NCI-H2171 treated with DMSO at 0.1 percent for 48 hours (cell line): ENCODE results near the gene PGAP3.
"Not testable (repeated sequence)": the region's sequence is repeated elsewhere in the genome, so short reads cannot be mapped to it uniquely, and the experiment has no call there.

Experiments used
- DNase-seq: peaks from one replicate; lab custom pipeline; 2025; lab: John Stamatoyannopoulos, UW

The PGAP3 gene

DNA sequence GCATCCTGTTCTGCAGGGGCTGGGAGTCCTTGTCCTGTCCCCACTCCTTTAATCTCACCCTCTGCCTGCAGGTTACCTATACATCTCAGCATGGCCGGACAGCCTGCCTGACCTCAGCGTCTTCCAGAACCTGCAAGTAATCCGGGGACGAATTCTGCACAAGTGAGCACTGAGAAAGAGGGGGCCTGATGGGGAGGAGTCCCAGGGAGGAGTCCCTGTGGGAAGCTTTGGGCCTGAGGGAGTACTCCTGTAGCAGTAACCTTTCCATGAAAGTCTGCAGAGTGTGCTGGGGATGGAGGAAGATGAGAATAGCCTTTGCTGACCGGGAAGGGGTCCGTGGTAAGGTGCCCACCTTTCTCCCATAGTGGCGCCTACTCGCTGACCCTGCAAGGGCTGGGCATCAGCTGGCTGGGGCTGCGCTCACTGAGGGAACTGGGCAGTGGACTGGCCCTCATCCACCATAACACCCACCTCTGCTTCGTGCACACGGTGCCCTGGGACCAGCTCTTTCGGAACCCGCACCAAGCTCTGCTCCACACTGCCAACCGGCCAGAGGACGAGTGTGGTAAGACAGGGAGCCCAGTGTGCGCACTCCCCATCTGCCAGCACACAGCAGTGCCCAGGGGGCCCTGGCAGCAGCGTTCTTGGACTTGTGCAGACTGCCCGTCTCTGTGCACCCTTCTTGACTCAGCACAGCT, 27.7 kb upstream of the PGAP3 start:
- DNase-seq = no peak

DNA sequence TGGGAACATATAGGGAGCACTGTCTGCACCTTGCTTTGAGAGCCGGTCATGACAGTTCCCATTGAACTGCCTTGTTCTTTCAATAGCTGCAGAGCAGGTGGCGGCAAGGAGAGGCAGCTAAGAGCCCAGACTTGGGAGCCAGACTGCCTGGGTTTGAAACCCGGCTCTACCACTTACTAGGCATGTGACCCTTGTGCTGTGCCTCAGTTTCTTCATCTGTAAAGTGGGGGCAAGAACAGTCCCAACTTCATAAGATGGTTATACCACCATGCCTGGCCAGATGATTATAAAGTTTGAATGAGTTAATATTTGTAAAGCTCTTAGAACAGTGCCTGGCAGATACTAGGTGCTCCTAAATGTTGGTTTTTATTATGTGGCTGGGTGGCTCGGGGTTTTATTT, 26.4 kb upstream of the PGAP3 start:
- no peak for DNase-seq

GRCh38 chr17:39711851-39712250, 24.0 kb upstream of the PGAP3 start:
- DNase-seq = no peak

- DNase-seq = not testable (repeated sequence)
Observed at GRCh38 chr17:39711071-39711470, 23.2 kb upstream of the PGAP3 start.

GRCh38 chr17:39709998-39710964, 22.4 kb upstream of the PGAP3 start:
- DNase-seq = peak; percentile 52

DNA sequence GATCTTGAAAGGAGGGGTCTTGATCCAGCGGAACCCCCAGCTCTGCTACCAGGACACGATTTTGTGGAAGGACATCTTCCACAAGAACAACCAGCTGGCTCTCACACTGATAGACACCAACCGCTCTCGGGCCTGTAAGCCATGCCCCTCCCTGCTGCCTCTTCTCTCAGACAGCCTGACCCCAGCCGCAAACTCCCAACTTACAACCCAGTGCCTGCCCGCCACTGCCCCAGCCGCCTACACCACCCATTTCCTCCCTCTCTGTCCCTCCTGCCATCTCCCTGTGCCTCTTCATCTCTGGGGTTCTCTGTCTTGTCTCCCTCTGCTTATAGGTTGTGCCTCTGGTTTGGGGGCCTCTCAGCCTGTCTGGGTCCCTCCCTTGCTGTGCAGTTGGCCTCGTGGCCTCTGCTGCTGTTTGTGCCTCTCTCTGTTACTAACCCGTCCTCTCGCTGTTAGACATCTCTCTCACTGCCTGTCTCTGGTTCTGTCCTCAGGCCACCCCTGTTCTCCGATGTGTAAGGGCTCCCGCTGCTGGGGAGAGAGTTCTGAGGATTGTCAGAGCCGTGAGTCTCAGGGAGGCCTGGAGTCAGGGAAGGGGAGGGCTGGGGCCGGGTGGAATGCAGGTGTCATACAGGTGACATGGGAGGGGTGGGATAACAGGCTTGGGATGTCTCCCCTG, 21.6 kb upstream of the PGAP3 start:
- no peak for DNase-seq

GRCh38 chr17:39706921-39707337, 19.1 kb upstream of the PGAP3 start:
- no peak for DNase-seq

DNA sequence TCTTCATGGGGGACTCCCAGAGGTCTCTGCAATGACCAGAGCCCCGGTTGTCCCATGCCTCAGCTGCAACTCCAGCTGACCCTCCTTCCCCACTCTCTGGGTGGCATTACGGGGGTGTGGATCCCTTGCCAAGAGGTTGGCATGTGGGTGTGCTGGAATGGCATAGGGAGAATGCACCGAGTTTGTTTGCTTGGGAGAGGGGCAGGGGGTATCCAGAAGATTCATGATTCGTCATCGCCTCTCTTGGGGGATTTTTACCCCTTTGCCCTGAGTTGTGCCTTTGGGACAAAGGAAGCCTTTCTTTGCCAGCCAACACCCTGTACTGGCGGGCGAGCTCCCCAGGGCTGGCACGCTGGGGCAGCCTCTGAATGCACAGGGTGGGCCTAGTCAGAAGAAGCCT, 18.5 kb upstream of the PGAP3 start:
- DNase-seq = no peak

GRCh38 chr17:39705786-39706348, 18.0 kb upstream of the PGAP3 start:
- DNase-seq = no peak

- DNase-seq = no peak
Observed at GRCh38 chr17:39704821-39705551, 17.1 kb upstream of the PGAP3 start.

DNA sequence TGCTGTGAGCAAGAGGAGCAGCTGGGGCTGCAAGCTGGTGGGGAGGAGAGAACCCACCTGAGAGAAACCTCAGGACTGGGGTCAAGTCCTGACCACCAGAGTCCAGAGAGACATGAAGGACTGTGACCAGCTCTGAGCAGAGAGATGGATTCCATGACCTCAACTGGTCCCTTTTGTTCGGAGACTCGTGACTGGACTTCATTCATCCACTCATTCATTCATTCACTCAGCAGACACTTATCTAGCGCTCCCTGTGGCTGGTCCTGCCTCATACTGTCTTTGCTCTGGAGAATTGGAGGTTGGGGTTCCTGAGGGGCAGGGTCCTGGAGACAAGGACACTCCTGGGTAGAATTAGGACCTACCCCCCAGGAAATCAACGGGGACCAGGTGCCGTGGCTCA, 16.1 kb upstream of the PGAP3 start:
- no peak for DNase-seq

GRCh38 chr17:39702901-39703893, 15.3 kb upstream of the PGAP3 start:
- no peak for DNase-seq

DNA sequence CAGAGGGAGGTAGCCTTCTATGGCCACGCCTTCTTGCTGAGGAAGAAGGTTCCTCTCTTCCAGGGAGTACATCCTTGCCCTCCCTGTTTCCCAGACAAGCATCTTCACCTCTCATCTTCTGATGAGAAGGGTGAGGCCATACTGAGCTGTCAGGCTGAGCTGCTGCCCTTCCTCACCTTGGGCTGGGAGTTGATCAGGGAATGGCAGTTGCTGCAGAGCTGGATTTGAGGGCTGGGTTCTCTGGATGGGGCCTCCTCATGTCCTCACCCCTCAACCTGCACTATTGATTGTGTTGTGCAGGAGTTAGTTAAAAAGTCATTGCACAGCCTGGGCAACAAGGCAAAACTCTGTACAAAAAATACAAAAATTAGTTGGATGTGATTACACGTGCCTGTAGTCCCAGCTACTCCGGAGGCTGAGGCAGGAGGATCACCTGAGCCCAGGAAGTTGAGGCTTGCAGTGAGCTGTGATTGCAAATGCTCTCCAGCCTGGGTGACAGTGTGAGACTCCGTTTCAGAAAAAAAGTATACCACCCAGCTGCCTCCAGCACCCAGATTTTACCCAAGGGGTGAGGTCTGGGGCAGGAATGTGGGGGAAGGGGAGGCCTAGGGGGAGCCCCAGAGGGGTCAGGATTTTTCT, 14.0 kb upstream of the PGAP3 start:
- no peak for DNase-seq

- DNase-seq = no peak
Observed at GRCh38 chr17:39701012-39701783, 13.3 kb upstream of the PGAP3 start.

GRCh38 chr17:39700148-39700987, 12.5 kb upstream of the PGAP3 start:
- DNase-seq = no peak

GRCh38 chr17:39699818-39700147, 11.9 kb upstream of the PGAP3 start, which contains the start of gene ERBB2:
ERBB2 (plus strand) TSS chr17:39700064; CDS start chr17:39700239, 175 bp downstream.
- DNase-seq = no peak

GRCh38 chr17:39699157-39699817, 11.4 kb upstream of the PGAP3 start:
- not testable (repeated sequence) for DNase-seq

DNA sequence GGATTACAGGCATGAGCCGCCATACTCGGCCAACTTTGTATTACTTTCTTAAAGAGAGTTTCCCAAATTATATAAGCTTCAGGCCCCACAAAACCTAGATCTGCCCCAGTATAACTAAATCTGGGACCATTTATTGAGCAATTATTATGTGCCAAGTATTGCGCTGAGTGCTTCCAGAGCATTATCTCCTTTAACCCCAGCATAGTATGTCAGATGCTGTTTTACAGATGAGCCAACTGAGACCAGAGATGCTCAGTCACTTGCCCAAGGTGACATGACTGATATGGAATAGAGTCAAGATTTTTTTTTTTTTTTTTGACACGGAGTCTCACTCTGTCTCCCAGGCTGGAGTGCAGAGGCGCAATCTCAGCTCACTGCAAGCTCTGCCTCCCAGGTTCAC, 10.1 kb upstream of the PGAP3 start:
- no peak for DNase-seq
